GM21447 (cell line): Measurements from ENCODE around the gene MCTP1.
"Not testable (repeated sequence)": the region's sequence is repeated elsewhere in the genome, so short reads cannot be mapped to it uniquely, and the experiment has no call there.

Experiments
- ATAC-seq: cut with Tn5 transposase; IDR thresholded peaks from one replicate; pipeline ENCODE4 v1.9.1; 2021; ENCODE audit not compliant: unreplicated experiment

Gene MCTP1

DNA sequence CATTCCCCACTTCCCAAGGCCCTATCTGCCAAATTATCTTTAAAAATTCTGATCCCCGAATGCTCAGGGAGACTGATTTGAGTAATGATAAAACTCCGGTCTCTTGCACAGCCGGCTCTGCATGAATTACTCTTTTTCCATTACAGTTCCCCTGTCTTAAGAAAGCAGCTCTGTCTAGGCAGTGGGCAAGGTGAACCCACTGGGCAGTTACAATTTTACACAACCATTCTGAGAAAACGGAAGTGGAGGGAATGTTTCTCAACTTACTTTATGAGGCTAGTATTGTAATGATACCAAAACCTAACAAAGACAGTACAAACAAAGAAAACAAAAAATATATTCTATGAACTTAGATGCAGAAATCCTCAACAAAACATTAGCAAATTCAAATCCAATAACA, 100.0 kb downstream of the MCTP1 start:
- ATAC-seq = no peak

- ATAC-seq = no peak
Measured at GRCh38 chr5:95181644-95182043, 103.2 kb downstream of the MCTP1 start.

DNA sequence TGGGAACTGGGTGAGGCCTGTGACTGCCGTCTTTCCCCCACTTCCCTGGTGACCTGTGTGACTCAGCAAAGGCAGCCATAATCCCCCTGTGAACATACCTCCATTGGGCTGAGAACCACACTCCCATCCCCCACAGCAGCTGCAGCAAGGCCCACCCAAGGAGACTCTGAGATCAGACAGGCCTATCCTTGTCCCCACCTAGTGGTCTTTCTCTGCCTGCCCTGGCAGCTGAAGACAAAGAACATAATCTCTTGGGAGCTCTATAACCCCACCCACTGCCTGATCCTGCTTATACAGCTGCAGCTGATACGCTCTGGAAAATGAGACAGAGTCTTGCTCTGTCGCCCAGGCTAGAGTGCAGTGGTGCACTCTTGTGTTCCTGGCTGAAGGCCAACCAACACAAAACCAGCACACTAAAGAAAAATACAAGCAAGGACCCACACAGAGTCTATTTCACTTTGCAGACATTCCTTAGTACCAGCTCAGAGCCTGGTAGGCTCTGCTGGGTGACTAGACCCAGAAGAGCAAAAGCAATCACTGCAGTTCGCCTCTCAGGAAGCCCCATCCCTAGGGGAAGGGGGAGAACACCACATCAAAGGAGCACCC, 106.7 kb downstream of the MCTP1 start:
- ATAC-seq = no peak

- no peak for ATAC-seq
Measured at GRCh38 chr5:95177456-95177855, 107.4 kb downstream of the MCTP1 start.

- no peak for ATAC-seq
Measured at GRCh38 chr5:95175106-95175505, 109.8 kb downstream of the MCTP1 start.

DNA sequence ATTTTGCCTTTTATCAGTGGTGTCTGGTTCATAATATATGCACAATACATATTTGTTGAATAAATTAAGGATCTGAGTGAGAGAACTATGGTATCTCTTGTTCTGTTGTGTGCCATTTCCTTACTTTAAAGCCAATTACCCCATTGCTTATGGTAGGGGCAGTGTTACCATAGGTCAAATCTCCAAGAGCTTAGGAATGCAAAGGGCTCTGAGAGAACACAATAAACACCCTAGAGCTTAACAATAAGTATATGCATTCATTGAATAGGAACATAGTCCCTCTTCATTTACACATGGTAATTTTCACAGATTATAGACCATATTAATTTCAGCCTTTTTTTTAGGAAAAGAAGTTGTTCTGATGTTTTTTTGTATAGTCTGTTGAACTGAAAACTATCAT, 112.2 kb downstream of the MCTP1 start:
- ATAC-seq = no peak

DNA sequence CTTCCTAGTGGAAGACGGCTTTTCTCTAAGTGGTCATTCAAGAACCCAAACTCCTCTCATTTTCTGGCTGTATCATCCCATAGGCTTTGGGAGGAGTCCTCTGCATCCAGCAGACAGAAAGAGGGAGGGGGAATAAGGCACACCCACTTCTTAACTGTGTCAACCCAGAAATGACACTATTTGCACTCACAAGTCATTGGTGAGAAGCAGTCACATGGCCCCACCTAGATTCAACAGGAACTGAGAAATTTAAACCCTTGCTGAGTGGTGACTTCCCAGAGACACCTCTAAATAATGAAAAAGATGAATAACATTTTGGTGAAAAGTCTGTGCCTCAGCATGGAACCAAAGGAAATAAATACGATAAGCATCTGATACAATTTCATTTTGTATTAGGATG, 120.0 kb downstream of the MCTP1 start:
- ATAC-seq = no peak

DNA sequence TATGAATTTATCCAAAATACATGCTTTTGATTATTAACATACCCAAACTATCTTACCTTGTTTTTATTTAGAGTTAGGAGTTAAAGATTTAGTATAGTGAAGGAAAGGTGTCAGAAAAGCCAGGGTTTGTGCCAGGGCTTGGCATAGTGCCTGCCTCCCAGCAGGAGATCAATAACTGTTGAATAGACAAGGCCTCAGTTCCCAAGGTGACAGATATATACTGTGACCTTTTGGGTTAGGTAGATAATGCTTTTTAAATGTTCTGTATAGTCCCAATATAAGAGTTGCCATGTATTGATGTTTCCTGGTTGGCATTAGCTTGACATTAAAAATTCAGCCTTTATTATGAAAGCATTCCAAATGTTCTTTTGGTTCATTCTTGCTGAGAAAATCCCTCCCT, 121.8 kb downstream of the MCTP1 start:
- ATAC-seq = no peak

DNA sequence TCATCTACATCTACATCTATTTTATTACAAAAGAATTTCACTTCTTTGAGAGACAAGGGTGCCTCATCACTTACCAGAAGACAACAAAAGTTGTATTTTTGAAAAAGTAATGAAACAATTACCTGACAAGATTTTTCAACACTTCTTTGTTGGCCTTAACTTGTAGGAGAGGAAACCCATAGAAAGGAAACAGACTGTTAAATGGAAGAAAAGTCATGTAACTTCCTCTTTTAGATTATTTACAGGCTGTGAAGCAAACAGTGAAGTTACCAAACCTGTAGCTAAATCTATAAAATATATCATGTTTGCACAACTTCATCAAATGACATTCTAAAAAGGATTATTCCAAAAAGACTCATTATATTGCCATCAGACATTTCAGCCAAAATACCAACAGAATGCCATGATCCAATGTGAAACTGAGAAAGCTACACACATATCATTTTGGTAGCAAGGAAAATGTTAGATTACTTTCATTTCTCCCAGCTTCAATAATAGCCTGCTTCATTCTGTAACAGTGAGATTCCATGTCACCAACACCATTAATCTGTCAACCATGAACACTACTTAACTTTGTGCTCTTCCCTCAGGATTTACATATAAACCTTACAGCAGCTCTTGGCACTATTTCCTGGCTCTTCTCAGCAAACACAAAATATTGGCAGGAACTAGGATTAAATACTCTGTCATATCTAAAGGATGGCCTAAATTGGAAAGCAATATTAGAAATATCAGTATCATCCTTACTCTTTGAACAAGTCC, 122.5 kb downstream of the MCTP1 start:
- no peak for ATAC-seq

DNA sequence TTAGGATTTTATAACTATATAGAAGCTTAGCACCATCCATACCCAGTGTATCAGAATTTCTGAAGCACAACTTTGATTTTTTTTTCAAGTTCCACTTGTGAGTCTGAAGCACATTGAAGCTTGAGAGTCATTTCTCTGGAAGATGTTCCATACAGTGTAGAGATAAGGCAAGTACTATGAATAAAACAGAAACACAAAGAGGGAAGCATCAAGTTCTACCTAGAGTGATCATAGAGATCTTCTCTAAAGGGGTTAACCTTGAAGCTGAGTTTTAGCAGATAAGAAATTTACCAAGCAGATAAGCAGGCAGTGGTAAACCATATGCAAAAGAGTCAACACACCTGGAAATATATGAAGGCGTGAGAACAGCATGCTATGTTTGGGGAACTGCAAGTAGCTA, 125.3 kb downstream of the MCTP1 start:
- no peak for ATAC-seq

DNA sequence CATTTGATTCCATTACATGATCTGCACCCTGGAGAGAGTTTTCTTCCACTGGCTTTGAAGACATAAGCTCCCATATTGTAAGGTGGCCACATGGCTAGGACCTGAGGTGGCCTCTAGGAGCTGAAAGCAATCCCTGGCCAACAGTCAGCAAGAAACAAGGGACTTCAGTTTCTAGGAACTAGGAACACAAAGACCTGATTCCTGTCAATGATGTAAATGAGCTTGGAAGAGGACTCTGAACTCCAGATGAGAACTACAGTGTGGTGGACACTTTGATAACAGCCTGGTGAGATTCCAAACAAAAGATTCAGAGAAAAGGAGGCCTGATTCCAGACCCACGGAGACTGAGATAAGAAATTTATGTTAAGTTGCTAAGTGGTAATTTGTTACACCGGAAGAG, 129.0 kb downstream of the MCTP1 start:
- ATAC-seq = no peak

DNA sequence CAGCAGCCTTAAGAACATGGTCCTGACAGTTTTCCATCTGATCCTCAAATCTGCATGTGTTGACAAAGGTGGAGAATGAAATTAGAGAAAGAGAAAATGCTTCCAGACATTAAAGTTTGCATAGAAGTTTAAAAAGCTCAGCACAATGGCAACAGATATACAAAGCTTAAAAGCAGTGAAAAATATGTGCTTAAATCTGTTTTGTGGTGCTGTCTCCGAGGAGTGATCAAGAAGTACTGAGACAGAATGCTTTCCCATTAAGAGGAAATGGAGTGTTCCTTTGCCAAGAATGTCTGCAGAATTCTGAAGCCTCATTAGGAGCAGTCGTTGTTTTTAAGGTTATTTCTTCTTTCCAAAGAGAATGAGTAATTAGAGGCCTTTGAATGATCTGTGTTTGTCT, 131.4 kb downstream of the MCTP1 start:
- ATAC-seq = no peak

DNA sequence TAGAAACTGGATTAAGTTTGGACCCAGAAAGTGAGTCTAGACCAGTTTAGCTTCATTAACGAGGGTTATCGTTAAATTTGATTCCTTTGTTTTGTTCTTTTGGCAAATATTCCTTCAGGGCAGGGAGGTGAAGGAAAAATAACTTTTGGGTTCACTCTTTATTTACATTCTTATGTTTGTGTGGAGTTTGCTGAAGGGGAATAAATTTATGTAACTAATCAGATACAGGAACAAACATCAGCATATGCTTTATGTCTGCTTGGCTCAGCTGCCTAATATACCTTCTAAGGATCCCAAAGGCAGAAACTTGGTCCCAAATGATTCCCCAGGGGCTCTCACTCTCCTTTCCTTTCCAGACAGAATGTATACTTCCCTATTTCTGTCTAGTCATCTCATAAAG, 132.4 kb downstream of the MCTP1 start:
- no peak for ATAC-seq

DNA sequence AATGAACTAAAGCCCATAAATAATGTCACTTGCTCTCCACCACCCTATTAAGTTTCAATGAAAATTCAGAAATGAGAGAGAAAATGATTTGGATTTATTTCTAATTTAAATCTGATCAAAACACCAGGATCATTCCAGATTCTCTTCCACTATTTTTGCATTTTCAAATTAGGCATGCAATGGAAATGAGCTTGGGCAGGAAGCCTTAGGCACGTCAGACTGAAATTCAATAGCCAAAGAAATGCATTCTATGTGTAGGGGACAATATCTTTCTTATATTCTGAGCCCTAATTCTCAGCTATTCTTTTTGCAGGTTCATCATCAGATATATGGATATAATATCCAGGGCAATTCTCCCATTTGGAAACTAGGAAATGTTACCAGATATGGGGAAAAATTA, 132.8 kb downstream of the MCTP1 start:
- ATAC-seq = no peak

DNA sequence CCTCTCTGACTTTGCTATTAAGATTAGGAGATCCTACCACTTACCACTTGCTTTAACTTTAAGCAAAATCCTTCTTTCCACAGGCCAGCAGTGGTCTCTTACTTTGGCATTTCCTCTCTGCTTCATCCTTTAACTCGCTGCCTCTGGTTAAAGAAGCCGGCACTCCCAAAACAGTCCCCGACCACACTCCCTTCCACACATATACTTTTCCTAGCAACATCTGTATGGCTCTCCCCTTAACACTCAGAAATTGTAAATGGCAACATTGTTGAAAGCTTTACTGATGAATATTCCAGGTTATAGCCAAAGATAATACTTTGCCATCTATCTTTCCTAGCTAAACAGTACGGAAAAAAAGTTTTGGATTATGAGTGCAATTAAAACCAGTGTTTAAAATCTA, 133.2 kb downstream of the MCTP1 start:
- no peak for ATAC-seq

GRCh38 chr5:95149387-95149786, 135.5 kb downstream of the MCTP1 start:
- no peak for ATAC-seq

DNA sequence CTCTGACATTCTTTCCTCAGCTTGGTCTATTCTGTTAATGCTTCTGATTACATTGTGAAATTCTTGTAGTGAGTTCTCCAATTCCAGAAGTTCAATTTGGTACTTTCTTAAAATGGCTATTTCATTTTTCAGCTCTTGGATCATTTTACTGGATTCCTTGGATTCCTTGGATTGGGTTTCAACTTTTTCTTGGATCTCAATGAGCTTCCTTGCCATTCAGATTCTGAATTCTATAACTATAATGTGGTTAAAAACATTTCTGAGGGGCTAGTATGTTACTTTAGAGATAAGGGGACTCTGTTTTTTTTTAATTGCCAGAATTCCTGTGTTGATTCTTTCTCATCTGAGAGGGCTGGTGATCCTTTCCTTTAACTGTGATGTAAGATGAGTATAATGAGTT, 136.4 kb downstream of the MCTP1 start:
- ATAC-seq = no peak

DNA sequence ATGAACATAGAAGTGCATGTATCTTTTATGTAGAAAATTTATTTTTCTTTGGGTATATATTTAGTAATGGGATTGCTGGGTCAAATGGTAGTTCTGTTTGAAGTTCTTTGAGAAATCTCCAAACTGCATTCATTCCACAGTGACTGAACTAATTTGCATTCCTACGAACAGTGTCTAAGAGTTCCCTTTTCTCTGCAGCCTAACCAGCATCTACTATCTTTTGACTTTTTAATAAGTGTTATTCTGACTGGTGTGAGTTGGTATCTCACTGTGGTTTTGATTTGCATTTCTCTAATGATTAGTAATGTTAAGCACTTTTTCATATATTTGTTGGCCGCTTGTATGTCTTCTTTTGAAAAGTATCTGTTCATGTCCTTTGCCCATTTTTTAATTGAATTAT, 141.0 kb downstream of the MCTP1 start:
- not testable (repeated sequence) for ATAC-seq

- no peak for ATAC-seq
Measured at GRCh38 chr5:95142145-95142544, 142.7 kb downstream of the MCTP1 start.

DNA sequence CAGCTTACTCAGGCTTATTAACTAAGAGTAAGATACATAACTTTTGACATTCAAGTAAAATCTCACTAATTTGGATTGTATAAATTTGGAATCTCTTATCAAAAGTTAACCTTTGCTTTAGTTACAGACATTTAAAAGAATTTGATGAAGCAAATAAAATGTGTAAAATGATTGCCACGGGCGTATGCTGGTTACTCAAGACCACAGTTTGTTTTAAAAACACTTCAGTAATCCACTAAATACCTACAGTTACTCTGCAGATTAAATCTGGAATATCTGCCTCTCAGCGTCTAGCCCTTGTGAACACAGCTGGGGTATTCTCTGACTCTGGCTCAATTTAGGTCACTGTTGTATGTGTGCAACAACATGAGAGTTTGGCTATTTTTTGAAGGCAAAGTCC, 143.8 kb downstream of the MCTP1 start:
- no peak for ATAC-seq

DNA sequence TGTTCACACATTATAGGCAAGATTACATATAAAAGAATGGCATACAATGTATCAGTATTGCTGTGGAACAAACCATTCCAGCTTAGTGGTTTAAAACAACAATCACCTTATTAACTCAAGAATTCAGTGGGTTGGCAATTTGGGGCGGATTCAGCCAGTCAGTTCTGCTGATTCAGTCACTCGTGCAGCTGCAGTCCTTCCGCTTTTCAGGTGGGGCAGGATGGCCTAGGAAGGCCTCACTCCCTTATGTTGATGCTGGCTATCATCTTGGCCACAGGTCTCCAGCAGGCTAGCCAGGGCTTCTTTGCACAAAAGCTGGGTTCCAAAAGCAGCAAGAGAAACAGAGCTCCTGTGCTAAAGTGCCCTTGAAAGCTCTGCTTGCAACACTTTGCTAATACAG, 150.6 kb downstream of the MCTP1 start:
- ATAC-seq = no peak

DNA sequence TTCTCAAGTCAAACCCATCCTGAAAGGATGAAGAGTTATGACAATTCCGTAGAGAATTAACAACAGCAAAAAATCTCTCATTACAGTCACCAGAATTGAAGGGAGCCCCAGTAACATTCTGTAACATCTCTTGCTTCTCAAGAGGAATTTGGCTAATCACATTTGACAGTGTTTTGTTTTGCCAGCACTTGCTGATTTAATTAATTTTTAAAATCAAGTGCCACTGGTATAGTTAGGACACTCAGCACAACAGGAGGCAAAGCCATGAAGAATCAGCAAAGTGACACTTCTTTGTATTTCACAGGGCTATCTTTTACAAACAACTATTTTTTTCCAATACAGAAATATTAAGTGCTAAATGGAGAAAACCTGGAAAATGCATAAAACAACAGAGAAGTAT, 152.8 kb downstream of the MCTP1 start:
- ATAC-seq = no peak

DNA sequence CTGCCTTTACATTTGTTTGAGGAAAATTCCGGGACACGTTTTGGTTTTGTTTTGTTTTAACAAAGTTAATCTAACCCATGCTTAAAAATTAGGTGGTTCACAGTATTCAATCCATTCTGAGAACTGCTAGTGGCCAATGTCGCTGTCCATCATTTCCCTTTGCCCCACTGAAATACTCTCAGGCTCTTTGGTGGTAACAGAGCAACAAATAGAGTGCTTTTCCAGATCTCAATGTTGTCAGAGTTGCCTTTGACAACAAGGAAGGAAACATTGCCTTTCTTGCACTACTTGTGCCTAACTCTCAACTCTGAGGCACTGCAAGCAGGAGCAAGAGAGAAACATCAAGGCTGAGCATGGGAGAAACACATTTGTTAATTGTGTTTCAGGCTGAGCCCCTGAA, 154.0 kb downstream of the MCTP1 start:
- ATAC-seq = no peak
